Measurements from ENCODE around the gene LIM2.

Gene LIM2

DNA sequence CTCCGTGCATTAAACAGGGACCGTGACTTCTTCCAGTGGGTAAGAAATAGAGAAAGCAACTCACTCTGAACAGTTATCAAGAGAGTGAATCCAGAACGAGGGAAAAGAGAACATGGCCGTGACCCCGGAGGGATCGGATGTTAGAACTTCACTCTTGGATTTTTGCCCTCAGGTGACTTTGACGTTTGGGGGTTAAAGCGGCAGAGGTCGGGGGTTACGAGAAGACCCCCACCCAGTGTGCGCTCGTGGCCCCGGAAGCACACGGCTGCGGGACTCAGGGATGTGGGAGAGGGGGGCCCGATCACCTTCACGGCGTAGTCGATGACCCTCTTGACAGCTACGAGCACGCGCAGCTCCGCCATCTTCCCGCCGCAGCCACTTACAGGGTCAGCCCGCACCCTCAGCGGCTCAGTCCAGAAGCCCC lies 21.8 kb downstream of the LIM2 start, which contains the start of gene ETFB:
Gene ETFB, minus strand, starts transcription at position 424 of the 424 bp plus-strand sequence. Its CDS starts 62 bp downstream, at position 362.
- DNase-seq (ENCODE audit: low read depth in 2 of 2) = no peak

DNA sequence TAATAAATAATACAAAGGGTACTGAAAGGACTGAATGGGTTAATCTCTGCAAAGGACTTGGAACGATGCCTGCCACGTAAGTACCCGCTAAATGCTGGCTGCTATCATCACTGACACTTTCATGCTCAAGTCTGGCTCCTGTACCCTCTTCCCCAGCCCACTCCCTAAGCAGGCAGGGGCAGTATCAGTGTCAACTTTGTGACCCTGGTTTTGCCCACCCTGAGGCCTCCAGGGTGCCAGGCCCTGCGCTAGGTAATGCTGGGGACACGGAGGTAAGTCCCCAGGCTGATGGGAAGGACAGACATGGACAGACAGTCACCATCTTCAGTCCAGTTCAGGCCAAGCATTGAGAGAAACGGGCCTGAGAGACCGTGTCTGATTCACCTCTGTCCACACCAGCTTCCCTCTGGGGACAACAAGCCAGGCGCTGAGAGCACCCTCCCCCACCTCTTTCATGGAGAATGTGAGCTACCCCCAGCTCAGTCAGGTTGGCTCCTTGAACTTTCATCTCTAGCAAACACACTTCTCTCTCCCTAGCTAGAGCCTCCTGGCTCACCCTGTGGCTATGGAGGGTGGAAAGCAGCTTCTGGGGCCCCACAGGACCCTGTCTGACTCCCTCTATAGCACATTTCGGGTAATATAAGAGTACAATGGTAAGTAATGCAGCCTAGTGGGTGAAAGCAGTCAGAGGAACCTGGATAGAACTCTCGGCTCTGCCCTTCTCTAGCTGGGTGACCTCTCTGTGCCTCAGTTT lies 22.4 kb downstream of the LIM2 start:
- no peak for DNase-seq (ENCODE audit: low read depth in 2 of 2)

DNA sequence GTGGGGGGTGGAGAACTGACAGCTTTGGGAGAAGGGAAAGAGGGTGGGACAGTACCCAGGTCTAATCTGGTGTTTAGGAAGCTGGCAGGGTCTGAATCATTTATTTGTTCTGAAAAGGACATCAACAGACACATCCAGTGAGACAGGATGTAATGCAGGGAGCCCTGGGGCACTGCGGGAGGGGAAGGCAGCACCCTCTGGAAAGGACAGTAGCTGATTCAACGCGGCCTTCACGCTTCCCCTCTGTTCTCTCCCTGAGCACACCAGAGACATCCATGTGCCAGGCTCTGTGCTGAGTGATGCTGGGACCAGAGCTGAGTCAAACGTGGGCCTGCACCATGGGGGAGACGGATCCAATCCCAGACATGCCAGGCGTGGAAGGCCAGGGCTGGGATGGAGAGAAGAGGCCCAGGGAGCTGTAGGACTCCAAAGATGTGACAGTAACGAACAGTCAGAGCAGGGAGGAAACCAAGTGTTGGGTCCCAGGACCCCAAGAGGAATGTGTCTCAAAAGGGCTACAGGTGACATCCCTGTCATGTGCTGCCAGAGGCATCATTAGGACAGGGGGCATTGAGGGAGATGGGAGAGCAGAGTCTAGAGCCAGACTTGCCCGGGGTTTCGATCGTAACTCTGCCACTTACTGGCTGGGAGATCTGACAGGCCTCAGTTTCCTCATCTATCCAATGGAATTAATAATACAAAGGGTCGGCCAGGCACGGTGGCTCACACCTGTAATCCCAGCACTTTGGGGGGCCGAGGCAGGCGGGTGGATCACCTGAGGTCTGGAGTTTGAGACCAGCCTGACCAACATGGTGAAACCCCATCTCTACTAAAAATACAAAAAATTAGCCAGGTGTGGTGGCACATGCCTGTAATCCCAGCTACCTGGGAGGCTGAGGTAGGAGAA lies 23.3 kb downstream of the LIM2 start:
- no peak for DNase-seq (ENCODE audit: low read depth in 2 of 2)

DNA sequence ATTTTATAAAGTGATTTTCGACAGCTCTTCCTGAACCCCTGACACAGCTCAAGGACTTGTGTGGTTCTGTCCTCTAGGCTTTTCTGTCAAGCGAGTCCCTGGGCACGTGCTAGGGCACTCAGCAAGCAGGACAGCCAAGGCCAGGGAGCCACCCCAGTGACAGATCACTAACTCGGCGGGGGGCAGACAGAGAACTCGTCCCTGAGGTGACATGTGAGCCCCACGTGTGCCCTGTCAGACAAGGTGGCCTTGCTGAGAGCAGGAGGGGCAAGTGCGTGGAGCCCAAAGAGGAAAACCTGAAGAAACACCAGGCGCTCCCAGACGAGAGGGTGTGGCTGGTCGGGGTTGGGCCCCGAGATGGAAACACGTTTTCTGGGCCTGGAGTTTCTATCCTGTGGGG lies 26.5 kb downstream of the LIM2 start:
- no peak for DNase-seq (ENCODE audit: low read depth in 2 of 2)

DNA sequence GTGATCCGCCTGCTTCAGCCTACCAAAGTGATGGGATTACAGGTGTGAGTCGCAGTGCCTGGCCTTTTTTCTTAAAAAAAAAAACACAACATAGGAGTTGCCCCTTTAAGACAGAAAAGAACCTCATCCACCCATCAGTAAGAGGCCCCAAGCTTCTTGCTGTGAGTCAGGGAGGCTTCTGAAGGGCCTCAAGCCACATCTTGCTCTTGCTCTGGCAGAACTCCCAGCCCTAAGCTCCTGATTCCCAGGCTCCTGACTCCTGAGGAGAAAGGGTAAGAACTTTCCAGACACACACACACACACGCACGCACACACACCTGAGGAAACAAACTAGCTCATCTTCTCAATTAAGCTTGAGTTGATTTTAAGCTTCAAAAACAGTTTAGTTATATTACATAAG lies 28.5 kb downstream of the LIM2 start:
- no peak for DNase-seq (ENCODE audit: low read depth in 2 of 2)

DNA sequence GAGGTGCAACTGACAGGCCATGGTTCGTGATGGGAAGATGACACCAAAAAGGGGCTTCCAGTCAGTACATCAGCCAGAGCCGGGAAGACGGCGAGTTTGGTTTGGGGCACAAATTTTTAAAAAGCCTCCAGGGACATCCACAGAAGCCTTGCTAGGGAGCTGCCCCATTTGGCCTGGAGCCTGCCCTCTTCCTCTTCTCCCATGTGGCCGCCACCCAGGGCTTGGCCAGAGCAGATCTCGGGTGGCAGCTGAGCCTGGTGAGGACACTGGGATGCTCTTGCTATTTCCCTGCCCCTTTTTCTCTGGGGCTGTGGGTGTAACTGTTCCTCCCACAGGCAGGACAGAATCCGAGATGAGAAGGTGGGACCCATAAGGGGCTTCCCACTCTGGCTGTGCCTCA lies 29.8 kb downstream of the LIM2 start:
- no peak for DNase-seq (ENCODE audit: low read depth in 2 of 2)

DNA sequence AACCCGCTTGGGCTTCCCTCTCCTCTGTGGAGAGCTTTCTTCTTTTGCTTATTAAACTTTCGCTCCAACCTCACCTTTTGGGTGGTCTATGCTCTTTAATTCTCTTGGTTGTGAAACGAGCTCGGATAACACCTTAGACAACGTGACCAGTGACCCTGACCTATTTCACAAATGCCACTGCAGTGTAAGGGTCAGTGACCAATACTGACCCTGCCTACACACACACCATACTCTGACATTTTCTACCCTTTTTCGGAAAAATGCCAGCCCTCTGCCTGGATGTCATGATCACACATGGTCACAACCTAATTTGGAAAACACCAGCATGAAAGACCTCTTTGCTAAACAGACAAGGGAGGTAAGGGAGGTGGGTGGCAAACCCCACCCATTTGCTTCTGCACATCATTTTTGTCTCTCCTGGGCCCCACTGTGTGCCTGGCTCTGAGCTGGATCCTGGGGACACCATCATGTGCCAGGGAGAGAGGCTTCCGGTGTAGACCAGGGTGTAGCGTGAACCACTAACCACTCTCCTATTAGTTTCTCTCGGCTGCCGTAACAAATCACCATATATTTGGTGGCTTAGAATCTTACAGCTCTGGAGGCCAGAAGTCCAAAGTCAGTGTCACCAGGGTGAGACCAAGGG lies 31.5 kb downstream of the LIM2 start:
- no peak for DNase-seq (ENCODE audit: low read depth in 2 of 2)

DNA sequence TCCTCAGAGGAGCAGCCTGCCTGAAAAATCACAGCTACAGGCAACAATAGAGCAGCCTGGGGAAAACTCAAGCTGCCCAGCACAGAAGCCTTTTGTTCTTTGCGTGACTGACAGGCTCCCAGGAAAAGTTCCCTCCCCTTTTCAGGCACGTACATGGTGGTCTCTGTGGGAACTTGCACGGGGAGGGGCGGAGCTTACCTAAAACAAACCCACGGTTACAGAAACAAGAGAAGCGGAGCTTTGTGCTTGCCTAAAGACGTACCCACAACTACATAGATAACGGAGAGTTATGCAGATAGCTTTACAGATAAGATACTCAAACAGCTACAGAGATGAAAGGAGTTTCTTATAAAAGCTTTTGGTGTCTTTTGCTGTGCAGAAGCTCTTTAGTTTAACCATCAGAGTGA lies 33.0 kb downstream of the LIM2 start:
- no peak for DNase-seq (ENCODE audit: low read depth in 2 of 2)

DNA sequence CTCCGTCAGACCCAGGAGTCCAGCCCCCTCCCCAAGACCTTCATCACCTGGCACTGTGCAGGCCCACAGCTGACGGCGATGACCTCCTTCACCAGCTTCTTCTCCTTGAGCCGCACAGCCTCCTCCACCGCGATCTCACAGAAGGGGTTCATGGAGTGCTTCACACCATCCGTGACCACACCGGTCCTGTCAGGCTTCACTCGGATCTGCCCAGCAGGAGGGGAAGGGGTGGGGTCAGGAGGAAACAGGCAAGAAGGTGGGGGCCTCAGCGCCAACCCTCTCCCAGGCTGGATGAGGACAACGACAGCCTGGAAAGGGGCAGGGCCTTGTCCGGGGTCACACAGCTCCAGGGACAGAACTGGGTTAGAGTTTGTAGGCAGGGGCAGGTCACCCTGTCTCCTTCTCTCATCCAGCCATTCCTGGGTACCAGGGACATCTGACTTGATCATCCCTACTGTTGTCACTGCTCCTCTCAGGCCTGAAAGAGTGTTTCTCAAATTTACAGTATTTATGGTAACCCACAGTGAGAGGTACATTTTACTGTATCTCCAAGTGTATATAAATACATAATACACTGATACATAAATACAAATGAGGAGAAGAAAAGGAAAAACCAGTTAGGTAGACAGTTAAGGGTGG lies 33.6 kb downstream of the LIM2 start:
- no peak for DNase-seq (ENCODE audit: low read depth in 2 of 2)

DNA sequence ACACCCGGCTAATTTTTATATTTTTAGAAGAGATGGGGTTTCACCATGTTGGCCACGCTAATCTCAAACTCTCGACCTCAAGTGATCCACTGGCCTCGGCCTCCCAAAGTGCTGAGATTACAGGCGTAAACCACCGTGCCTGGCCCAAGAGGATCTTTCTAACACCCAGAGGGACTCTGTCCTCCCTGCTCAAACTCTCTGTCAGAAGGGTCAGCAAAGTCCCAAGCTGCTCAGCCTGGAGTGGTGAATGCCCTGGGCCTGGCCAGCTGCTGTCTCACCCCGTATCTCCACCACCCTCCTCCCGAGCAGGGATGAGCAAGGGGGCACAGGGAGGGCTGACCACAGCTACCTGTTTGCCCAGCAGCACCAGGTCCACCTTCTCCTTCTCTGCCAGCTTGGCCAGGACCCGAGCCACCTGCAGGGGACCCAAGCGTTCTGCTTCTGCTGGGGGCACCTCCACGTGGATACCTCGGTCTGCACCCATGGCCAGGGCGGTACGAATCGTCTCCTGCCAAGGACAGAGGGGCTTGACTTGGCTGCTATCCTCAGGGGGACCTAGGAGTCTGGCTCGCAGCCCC lies 34.9 kb downstream of the LIM2 start:
- no peak for DNase-seq (ENCODE audit: low read depth in 2 of 2)

DNA sequence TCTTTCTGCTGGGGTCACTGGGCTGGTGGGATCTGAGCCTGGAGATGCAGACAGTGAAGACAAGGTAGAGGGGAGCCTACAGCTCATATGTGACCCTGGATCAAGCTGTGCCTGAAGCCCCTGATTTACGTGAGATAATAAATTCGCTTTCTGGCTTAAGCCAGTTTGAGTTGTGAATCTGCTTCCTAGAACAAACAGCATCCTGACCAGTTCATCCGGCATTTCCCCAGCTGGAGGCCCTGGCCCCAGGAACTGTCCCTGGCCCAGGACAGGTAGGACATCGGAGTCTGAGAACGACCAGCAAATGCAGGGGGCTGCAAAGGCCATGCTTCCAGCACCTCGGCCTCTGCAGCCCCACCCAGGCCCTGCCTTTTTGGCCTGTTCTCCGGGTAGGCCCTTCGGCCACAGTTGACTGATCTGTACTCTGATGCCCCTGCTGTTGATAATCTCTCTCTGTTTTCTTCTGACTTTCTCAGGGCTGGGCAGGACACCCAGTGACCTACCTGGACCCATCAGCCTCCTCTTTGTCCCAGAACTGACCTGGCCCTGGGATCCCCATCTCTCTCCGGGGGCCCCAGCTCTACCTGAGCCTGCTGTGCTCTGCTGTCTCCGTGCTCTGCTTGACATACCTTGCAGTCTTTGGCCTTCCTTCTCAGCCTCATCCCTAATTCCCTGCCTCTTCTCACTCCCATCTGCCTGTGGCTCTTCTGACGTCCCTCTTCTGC lies 36.3 kb downstream of the LIM2 start:
- DNase-seq (ENCODE audit: low read depth in 2 of 2) = no peak

DNA sequence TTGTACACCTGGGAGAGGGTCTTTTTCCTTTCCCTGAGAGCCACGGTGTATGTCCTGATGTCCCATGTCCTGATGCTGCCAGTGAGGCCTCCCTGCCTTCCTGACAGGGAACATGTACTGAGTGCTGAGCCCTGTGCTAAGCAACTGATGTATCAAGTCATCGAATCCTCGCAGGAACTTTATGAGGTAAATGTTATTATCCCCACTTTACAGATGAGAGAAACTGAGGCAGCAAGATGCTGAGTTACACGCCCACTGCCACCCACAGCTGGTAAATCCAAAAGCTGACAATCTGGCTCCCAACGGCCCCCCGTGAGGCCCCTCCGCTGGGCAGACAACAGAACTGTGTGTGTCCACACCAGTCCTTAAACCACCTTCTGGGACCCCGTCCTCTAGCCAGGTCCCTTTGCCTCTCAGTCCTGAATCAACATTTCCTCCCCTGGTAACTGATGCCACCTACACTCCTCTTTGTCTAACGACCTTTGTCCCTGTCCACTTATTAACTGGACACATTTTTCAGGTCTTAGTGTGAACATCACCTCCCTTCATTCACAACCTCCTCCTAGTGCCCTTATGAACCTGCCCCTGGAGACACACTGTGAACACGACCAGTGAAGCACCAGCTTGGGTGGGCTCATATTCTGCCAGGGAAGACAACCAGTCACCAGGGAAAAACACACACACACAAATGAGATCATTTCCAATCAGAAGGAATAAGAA lies 40.4 kb downstream of the LIM2 start:
- DNase-seq (ENCODE audit: low read depth in 2 of 2) = no peak

DNA sequence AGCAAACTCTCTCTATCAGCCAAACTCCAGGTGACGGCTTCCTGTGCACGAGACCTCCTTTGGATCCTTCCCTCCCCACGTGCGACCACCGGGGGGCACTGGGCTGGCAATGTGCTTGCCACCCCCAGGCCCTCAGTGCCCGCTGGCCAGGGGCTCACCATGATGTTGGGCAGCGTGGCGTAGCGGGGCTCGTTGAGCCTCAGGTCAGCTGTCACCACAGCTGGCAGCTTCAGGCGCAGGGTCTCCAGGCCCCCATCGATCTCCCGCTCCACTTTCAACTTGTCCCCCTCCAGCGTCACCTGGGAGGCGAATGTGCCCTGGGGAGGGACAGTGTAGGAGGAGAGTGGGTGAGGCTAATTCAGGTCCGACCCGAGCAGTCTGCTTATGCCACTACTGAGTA lies 41.0 kb downstream of the LIM2 start:
- DNase-seq (ENCODE audit: low read depth in 2 of 2) = no peak

DNA sequence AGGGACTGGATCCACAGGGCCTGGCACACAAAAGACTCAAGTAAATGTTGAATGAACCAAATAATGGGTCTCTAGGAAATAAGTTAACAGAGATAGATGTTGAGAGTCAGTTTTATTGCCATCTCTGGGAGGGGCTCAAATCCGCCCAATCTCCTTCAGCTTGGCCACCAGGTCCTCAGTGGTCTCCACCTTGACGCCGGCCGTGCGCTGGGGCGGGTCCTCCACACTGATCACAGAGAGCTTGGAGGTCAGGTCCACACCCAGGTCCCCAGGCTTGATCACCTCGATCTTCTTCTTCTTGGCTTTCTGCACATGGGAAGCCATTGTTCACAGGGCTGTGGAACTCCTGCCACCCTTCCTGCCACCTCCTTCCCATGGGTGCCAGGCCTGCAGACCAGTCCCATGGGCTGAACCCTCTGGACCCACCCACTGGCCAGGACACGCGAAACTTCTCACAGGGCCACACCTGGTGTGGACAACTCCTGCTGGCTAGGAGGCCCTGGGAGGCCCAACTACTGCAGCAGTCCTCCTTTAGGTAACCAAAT lies 42.6 kb downstream of the LIM2 start:
- no peak for DNase-seq (ENCODE audit: low read depth in 2 of 2)

DNA sequence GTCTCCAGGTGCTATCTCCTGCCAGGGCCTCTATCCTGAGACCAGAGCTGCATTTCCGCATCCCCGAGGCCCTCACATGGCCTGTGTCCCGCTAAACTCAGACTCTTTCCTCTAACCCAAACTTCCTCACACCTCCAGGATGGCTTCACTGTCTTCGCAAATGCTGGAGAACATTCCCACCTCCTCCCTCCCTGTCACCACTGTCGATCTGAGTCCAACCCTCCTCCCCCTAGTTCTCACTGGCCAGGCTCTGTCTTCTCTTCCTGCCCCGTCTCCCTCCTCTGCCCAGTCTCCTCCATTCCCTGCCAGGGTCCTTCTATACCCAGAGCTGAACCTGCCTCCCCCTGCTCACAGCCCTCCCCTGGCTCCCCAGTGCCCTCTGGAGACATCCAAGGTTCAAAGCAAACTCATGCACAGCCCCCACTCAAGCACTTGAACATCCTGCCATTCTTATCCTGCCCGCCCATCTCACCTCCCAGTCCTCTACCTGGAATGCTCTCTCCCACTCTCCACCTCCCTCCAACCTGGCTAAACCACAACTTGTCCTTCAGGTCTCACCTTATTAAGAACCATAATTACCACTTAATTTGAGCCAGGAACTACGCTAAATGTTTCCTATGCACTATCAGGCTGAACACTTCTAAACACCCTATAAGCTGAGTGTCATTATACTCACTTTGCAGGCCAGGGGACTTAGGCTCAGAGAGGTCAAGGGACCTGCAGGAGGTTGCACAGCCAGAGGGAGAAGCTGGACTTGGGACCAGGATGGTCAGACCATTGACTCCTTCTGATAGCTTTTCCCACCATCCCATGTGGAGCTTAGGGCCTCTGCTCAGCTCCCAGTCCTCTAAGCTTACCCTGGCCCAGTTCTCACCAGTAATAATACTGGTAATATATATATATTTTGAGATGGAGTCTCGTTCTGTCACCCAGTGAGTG lies 44.9 kb downstream of the LIM2 start:
- DNase-seq (ENCODE audit: low read depth in 2 of 2) = no peak

DNA sequence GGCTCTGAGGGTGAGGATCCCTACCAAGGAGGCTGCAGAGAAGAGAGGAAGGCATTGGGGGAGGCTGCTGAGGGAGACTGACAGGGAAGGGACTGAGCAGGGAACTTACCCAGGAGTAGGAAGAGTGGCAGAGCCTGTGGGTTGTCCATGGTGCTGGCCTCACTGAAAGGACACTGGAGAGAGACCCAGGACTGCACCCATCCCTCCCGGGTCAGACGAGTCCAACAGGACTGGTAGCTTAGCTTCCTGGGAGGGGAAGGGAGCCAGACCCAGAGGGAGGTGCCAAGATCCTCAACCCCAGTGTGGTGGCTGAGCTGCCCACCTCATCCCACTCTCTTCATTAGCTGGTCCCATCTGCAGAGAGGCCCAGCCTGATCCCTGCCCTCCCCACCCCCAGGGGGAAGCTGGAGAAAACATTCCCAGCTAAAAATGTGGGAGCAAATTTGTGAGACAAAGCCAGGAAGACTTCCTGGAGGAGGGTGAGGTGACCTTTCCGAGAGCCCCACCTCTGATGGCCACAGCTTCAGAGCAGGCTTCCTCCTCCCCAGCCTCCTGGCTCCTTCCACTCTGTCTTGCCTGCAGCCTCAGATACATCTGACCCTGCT lies 45.7 kb downstream of the LIM2 start, which contains the start of gene VSIG10L:
Gene VSIG10L, minus strand, starts transcription at position 164 of the 605 bp plus-strand sequence. Its CDS starts 15 bp downstream, at position 149.
- no peak for DNase-seq (ENCODE audit: low read depth in 2 of 2)

DNA sequence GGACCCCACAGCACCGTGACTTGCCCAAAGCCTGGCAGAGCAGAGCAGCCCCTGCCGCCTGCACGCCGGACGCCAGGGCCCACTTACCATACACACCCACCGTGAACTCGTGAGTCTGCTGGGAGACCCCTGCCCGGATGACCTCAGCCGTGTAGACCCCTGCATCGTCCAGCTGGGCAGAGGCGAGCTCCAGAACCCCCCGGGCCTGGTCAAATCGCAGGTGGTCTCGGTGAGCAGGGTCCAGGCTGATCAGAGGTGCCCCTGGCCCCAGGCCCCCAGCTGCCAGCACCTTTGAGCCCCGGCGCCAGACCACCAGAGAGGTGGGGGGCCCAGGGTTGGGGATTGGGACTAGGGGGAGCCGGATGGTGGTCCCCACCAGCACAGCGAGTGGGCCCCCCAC lies 46.7 kb downstream of the LIM2 start:
- DNase-seq (ENCODE audit: low read depth in 2 of 2) = no peak

Data from stimulated activated CD4-positive, alpha-beta T cell treated with anti-CD3 and anti-CD28 coated beads, Interleukin-1b, Interleukin-23, amount 100 ng/mL, for 1 hour (primary cell).